Thyroid gland (tissue), 4 donors: ENCODE measurements around the gene CRYL1.

Experiments used
- POLR2A ChIP-seq, 2 donors: fragments of 450-650 bp; IDR thresholded peaks; one replicate each; pipeline ENCODE4 v1.6.1; 2017; ENCODE audit warnings: antibody characterized with exemption in 2 of 2, mild to moderate bottlenecking in 2 of 2, moderate library complexity in 1 of 2
- TF ChIP-seq, protein P1 (sequence below), 6 experiments: fragments of 200-600 bp in 3 of 6; fragments of 450-650 bp in 3 of 6; sonication (generic) in 3 of 6; IDR thresholded peaks; one replicate each; pipeline ENCODE4 v1.5.1; 2016 to 2019; ENCODE audit warnings: antibody characterized with exemption in 6 of 6, mild to moderate bottlenecking in 2 of 6, inconsistent platforms in 1 of 6, moderate library complexity in 1 of 6

GRCh38 chr13:20360835-20361412 lies 164.7 kb downstream of the CRYL1 start:
- TF ChIP-seq, protein P1, sequence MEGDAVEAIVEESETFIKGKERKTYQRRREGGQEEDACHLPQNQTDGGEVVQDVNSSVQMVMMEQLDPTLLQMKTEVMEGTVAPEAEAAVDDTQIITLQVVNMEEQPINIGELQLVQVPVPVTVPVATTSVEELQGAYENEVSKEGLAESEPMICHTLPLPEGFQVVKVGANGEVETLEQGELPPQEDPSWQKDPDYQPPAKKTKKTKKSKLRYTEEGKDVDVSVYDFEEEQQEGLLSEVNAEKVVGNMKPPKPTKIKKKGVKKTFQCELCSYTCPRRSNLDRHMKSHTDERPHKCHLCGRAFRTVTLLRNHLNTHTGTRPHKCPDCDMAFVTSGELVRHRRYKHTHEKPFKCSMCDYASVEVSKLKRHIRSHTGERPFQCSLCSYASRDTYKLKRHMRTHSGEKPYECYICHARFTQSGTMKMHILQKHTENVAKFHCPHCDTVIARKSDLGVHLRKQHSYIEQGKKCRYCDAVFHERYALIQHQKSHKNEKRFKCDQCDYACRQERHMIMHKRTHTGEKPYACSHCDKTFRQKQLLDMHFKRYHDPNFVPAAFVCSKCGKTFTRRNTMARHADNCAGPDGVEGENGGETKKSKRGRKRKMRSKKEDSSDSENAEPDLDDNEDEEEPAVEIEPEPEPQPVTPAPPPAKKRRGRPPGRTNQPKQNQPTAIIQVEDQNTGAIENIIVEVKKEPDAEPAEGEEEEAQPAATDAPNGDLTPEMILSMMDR (IDR thresholded peaks at IDR 0.05), result no peak
- TF ChIP-seq POLR2A (IDR thresholded peaks at IDR 0.05), result no peak
